GM21619 (cell line): ENCODE measurements around the gene TDRD12.

Experiments
- ATAC-seq: cut with Tn5 transposase; IDR thresholded peaks from one replicate; pipeline ENCODE4 v1.9.1; 2021; ENCODE audit not compliant: unreplicated experiment

The TDRD12 gene

GRCh38 chr19:32719611-32720059 lies at the start of gene TDRD12:
Gene TDRD12 (plus strand): TSS chr19:32719767. CDS start chr19:32720073, 306 bp downstream.
- ATAC-seq = no peak

GRCh38 chr19:32671883-32672593 lies 47.5 kb upstream of the TDRD12 start:
- no peak for ATAC-seq

GRCh38 chr19:32672841-32673240 lies 46.7 kb upstream of the TDRD12 start:
- no peak for ATAC-seq

GRCh38 chr19:32673573-32673972 lies 46.0 kb upstream of the TDRD12 start:
- no peak for ATAC-seq

GRCh38 chr19:32674153-32674930 lies 45.2 kb upstream of the TDRD12 start:
- ATAC-seq = no peak

GRCh38 chr19:32674931-32675719 lies 44.4 kb upstream of the TDRD12 start, which contains the start of gene ANKRD27:
Gene ANKRD27 (minus strand): TSS chr19:32675180. CDS start chr19:32659015, 16,165 bp downstream.
- peak; percentile 94 for ATAC-seq

- ATAC-seq = peak; percentile 22
Measured at GRCh38 chr19:32675720-32676185, 43.8 kb upstream of the TDRD12 start, which contains the start of gene RGS9BP. Gene RGS9BP (plus strand): TSS chr19:32675848. CDS start chr19:32676264, 416 bp downstream.

- ATAC-seq = peak; percentile 0
Measured at GRCh38 chr19:32676186-32676894, 43.2 kb upstream of the TDRD12 start.

GRCh38 chr19:32676895-32677359 lies 42.6 kb upstream of the TDRD12 start:
- ATAC-seq = no peak

- no peak for ATAC-seq
Measured at GRCh38 chr19:32677657-32678056, 41.9 kb upstream of the TDRD12 start.

GRCh38 chr19:32680986-32681385 lies 38.6 kb upstream of the TDRD12 start:
- ATAC-seq = no peak

GRCh38 chr19:32682317-32682716 lies 37.2 kb upstream of the TDRD12 start:
- ATAC-seq = no peak

- ATAC-seq = no peak
Measured at GRCh38 chr19:32686847-32687475, 32.6 kb upstream of the TDRD12 start.

- no peak for ATAC-seq
Measured at GRCh38 chr19:32687681-32688080, 31.9 kb upstream of the TDRD12 start.

- no peak for ATAC-seq
Measured at GRCh38 chr19:32688311-32688710, 31.3 kb upstream of the TDRD12 start.

GRCh38 chr19:32691291-32691951 lies 28.1 kb upstream of the TDRD12 start, which contains the start of gene NUDT19:
Gene NUDT19 (plus strand): TSS chr19:32691821. CDS start chr19:32691961, 140 bp downstream.
- peak; percentile 82 for ATAC-seq

GRCh38 chr19:32691952-32692726 lies 27.4 kb upstream of the TDRD12 start:
- peak; percentile 46 for ATAC-seq

GRCh38 chr19:32692727-32693061 lies 26.9 kb upstream of the TDRD12 start:
- no peak for ATAC-seq
